GM19328 (cell line): ENCODE data around the gene MYO1G.

Experiments used
- ATAC-seq: cut with Tn5 transposase; IDR thresholded peaks from one replicate; pipeline ENCODE4 v1.9.1; 2021; ENCODE audit warnings: mild to moderate bottlenecking, moderate library complexity; ENCODE audit not compliant: unreplicated experiment

Gene MYO1G

DNA sequence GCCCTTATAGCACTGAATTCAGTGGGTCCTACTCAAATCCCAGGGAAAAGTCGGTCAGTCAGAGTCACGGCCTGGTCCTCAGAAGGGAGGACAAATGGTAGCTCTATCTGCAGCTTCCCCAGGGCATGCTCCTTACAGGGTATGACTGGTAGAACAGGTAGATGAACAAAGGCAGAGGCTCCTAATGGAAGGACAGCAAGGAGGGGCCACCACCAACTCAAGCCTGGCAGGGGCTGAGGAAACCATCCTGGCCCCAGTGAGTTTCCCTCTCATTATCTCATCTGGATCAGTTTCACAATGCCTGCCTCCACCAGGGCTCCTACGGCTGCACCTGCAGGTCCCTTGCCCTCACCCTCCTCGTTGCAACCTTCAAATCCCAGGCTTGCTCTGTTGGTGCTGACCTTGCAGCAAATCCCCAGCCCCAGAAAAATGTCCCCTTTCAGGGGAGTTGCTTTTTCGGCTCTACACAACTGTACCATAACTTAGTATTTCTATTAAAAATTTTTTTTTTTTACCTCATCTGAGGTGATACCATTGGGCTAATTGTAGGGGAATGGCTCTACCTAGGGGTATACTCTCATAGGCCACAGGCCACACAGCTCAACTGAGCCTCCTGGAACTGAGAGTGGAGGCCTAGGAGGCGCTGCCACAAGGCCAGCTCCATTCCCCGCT is 2.4 kb upstream of the MYO1G start:
- ATAC-seq = no peak

DNA sequence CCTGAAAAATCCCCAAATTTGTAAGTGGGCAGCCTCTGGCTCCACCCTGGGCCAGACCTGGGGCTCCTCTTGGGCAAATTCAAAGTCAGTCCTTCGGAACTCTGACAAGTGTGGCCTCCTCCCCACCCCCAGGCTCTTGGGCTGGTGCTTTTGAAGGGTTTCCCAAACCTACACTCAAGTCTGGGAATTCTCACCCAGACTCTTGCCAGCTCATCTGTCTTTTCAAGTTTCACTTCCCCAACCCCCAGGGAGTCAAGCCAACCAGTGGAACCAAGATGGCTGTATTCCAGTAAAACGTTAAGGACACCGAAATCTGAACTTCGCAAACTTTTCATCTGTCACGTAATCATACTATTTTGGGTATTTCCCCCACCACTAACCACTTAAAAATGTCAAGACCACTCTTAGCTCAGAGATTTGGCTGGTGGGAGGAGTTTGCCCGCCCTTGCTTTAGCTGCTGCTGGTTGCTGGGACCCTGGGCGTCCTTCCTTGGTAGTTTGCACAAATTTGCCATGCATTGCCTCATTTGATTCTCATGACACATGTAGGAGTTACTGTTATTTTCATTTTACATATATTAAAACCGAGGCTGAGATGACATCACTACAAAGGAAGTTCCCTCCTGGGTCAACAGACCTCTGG is 1.7 kb upstream of the MYO1G start:
- ATAC-seq = peak; percentile 35

DNA sequence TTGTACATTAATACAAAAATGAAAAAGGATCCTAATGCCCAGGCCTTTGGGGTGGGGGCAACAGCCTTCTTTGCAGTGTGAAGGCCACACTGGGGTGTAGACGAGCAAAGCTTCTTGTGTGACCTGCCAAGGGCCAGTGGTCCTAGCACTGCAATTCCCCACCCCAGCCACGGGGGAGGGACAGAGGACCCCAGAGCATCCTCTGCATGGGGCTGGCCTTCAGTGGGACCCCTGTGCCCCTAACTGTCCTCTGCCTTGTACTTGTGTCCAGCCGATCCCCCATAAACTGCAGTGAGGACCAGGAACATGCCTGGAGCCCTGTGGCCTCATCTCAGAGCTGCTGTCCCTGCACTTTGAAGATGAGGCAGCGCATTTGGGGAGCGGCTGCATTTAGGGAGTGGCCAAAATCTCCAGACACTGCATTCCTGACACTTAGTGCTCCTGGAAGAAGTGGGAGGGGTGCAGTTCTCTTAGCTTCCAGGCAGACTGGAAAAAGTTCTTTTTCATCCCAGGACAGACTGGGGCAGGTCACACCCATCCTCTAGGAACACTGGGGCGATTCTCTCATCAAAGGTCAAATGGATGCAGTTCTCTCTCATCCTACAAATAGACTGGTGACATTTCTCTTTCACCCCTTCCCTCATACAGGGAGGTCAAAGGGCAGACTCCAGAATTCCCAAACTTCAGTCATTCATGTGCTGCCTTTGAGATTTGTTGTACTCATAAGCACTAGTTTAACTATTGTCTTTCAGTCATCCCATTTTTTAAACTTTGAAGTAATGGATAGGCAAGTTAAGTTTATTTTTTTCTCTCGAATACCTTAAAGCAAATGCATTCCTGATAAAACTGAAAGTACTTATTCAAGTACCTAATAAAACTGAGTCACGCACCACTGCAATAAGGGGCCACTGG is 922 bp upstream of the MYO1G start:
- no peak for ATAC-seq

- ATAC-seq = no peak
These were observed 868 bp downstream of the MYO1G start for GRCh38 chr7:44977959-44978335.

DNA sequence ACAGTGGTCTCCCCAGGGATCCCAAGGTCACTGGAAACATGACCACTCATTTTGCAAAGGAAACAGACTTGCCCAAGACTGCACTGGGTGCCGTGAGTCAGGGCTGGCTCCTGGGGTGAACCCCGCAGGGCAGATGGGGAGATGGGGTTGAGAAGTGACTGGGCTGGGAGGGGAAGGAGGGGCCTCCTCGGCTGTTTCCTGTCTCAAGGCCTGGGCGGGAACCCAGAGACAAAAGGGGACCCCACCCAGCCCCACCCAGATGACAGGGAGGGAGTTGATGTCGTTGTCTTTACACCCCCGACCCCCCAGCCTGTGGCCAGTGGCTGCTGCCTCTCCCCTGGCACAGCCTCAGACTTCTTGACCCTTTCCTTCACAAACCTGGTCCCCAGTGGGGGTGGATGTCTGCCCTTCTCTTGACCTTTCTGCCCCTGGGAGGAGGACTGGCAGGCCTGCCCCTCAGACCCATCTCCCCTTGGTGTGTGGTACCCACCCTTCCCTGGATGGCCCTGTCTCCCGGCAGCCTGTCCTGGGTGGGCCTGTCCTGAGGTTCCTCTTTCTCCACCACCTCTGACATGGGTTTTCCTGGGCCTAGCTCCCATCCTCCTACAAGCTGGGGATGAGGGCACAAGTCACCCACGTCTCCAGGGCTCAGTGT is 1.4 kb downstream of the MYO1G start:
- no peak for ATAC-seq

GRCh38 chr7:44976746-44977196 is 2.0 kb downstream of the MYO1G start:
- ATAC-seq = no peak

- ATAC-seq = no peak
These were observed 2.6 kb downstream of the MYO1G start for GRCh38 chr7:44976040-44976745.

- no peak for ATAC-seq
These were observed 3.3 kb downstream of the MYO1G start for GRCh38 chr7:44975331-44976039.

DNA sequence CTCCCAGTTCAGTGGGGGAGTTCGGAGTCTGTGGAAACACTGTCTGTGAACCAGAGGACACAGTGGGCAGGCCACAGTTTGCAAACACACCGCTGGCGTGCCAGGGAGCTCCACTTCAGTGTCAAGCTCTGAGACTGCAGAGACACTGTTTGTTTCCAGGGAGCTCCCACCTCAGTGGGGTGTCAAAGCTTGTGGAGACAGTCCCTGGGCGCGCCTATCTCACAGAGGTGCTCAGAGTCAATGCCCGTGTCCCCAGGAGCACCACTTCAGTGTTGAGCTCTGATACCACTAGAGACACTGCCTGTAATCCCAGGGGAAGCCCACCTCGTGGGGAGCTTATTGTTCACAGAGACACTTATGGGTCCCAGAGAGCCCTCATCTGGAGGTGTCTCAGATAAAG is 4.3 kb downstream of the MYO1G start:
- no peak for ATAC-seq

DNA sequence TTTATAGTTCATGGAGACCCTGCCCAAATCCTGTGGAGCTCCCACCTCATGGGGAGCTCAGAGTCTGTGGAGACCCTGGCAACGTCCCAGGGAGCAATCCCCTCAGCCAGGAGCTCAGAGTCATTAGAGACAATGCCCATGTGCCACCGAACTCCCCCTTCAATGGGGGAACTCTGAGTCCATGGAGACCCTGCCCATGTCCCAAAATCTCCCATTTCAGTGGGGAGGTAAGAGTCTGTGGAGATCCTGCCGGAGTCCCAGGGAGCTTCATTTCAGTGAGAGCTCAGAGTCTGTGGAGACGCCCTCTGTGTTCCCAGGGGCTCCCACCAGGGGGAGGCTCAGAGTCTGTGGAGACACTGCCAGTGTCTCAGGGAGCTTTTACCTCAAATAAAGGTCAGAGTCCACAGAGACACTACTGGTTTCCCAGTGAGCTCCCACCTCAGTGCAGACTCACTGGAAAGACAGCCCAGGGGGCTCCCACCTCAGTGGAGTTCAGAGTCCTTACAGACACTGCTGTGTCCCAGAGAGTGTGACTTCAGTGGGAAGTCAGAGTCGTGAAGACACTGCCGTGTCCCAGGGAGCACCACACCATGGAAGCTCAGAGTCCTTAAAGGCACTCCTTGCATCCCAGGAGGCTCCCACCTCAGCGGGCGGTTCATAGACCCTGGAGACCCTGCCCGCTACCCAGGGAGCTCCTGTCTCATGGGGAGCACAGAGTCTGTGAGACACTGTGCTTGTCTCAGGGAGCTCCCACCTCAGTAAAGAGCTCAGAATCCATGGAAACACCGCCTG is 5.0 kb downstream of the MYO1G start:
- ATAC-seq = no peak

- ATAC-seq = no peak
These were observed 6.3 kb downstream of the MYO1G start for GRCh38 chr7:44972562-44972961.

DNA sequence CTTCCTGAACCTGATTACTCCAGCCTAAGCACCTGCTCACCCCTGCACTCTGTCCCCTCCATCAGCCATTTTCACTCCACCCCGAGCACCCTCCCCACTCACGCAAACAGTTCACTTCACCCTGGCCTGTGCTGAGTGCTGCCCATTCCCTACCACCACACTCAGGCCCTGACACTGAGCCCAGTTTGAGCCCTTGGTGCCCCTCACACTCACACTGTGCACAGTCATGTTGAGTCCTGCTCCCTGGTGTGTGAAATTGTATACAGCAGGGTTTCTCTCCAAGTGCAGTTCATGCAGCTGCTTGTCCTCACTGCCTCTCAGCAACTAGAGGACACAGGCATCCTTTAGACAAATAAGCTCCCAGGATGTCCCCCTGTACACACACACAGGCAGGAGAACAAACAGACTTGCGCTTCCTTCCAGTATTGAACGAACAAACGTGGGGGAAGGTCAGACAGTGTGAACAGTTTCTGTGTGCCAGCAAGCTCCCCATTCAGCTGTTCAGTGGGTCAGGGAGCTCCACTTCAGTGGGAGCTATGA is 6.8 kb downstream of the MYO1G start:
- ATAC-seq = no peak

- ATAC-seq = no peak
These were observed 7.5 kb downstream of the MYO1G start for GRCh38 chr7:44971188-44971901.

DNA sequence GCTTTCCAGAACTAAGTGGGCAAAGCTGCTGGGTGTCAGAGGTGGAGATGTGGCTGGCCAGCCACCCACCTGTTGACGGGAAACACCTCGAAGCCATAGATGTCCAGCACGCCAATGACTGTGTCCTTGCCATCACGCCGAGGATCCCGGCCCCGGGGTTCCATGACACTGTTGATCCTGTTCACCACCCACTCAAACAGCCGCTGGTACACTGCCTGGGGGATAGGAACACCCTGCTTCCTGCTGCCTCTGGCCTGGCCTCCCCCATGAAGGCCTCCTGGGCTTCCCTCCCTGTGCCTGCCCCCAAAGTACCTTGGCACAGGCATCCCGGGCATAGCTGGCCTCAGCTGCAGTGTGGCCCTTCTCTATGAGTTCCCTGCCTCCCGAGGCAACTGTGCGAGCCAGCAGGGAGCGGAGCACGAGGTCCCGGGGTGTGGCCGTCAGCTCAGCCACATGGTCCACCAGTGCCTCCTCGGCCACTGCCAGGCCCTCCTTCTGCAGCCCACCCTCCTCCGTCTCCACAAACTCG is 8.2 kb downstream of the MYO1G start:
- ATAC-seq = no peak

DNA sequence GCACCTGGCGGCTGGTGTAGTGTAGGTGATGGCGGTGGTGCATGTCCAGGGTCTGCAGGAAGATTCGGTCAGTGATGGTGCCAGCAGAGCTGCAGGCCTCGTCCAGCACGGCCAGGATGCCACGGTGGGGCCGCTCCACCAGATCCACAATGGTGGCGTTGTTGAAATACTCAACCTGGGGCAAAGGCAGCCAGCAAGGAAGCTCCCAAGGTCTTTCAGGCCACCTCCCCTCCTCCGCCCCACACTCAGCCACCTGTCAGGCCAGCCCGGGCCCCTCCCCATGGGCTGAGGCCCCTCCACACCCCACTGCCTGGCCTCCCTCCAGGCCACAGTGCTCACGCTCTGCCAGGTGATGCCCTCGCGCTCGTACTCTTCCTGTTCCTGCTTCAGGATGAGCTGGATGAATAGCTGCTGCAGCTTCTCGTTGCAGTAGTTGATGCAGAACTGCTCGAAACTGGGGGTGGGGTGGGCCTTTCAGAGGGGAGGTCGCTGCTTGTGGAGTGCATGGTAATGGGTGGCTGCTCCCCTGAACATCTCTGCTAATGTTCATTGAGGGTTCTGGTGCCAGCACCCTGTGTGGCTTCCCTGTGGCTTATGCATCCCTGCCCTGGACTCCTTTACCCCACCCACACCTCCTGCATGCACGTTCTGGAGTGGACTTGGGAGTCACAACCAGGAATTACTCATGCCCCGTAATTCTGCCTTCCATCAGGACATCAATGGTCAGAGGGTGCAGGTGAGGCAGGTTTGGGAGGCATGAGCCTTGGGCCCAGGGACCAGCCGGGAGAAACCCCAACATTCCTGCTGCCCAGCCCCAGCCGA is 8.9 kb downstream of the MYO1G start:
- ATAC-seq = no peak

GRCh38 chr7:44969049-44969700 is 9.6 kb downstream of the MYO1G start:
- ATAC-seq = no peak
